Neural cell (in vitro differentiated cells): Measurements from ENCODE around the gene SCAP. TPM values are rescaled to one million over a fixed set of nuclear protein-coding genes. Genes with fewer than 3 reads are reported as not detected.

Source experiments
- H2AFZ ChIP-seq: fragments of 200-600, 300-800 bp; sonication (generic), shearing (Covaris generic); 2 replicates; pipeline ENCODE4 v1.6.0; 2014; ENCODE audit warnings: low read depth, mild to moderate bottlenecking, antibody characterized with exemption, low read length, moderate library complexity
- H3F3A ChIP-seq: fragments of 200-600 bp; shearing (Covaris generic); 2 replicates; pipeline ENCODE4 v1.6.1; 2016; ENCODE audit warnings: mild to moderate bottlenecking, moderate library complexity, mixed read lengths, antibody characterized with exemption, low read length; ENCODE audit not compliant: insufficient read depth, poor library complexity, severe bottlenecking
- H3K27ac ChIP-seq: fragments of 200-600, 300-800 bp; sonication (generic), shearing (Covaris generic); 2 replicates; pipeline ENCODE4 v1.5.1; 2014; ENCODE audit warnings: mild to moderate bottlenecking, low read length, moderate library complexity
- H3K27me3 ChIP-seq: fragments of 300-800, 200-600 bp; sonication (generic), shearing (Covaris generic); 2 replicates; pipeline ENCODE4 v1.6.0; 2014; ENCODE audit warnings: mild to moderate bottlenecking, low read depth, low read length, moderate library complexity; ENCODE audit not compliant: insufficient read depth
- H3K36me3 ChIP-seq: fragments of 300-800, 200-600 bp; sonication (generic), shearing (Covaris generic); 2 replicates; pipeline ENCODE4 v1.5.1; 2014; ENCODE audit warnings: mild to moderate bottlenecking, antibody characterized with exemption, low read length, moderate library complexity; ENCODE audit not compliant: insufficient read depth
- H3K4me2 ChIP-seq: fragments of 300-800, 200-600 bp; sonication (generic), shearing (Covaris generic); 2 replicates; pipeline ENCODE4 v1.6.0; 2014; ENCODE audit warnings: mild to moderate bottlenecking, low read length
- H3K4me3 ChIP-seq: fragments of 300-800, 200-600 bp; sonication (generic), shearing (Covaris generic); 2 replicates; pipeline ENCODE4 v1.5.1; 2014; ENCODE audit warnings: mild to moderate bottlenecking, low read length, moderate library complexity
- H3K79me2 ChIP-seq: fragments of 200-600 bp; shearing (Covaris generic); replicated peaks from 2 replicates; pipeline ENCODE4 v1.6.0; 2014; ENCODE audit warnings: mild to moderate bottlenecking, low read length, moderate library complexity; ENCODE audit not compliant: insufficient read depth
- H3K9ac ChIP-seq: fragments of 300-800, 200-600 bp; sonication (generic), shearing (Covaris generic); 2 replicates; pipeline ENCODE4 v1.6.1; 2016; ENCODE audit warnings: mild to moderate bottlenecking, low read length, mixed read lengths
- H3K9me2 ChIP-seq: fragments of 200-600 bp; shearing (Covaris generic); 2 replicates; pipeline ENCODE4 v1.6.1; 2016; ENCODE audit warnings: mild to moderate bottlenecking, low read length, mixed read lengths; ENCODE audit not compliant: insufficient read depth
- H3K9me3 ChIP-seq: fragments of 200-600, 300-800 bp; sonication (generic), shearing (Covaris generic); 2 replicates; pipeline ENCODE4 v1.6.1; 2016; ENCODE audit warnings: mild to moderate bottlenecking, mixed run types, low read length, moderate library complexity, mixed read lengths
- H4K20me1 ChIP-seq: fragments of 200-600 bp; shearing (Covaris generic); 2 replicates; pipeline ENCODE4 v1.6.1; 2016; ENCODE audit warnings: mild to moderate bottlenecking, mixed run types; ENCODE audit not compliant: insufficient read depth
- EP300 ChIP-seq: fragments of 450-650 bp; conservative IDR thresholded peaks from 2 replicates; pipeline ENCODE4 v1.6.1; 2014; ENCODE audit warnings: antibody characterized with exemption, mild to moderate bottlenecking, moderate library complexity; ENCODE audit not compliant: poor library complexity, severe bottlenecking
- EZH2 ChIP-seq: fragments of 200-600, 300-800 bp; shearing (Covaris generic), sonication (generic); IDR thresholded peaks from 2 replicates; pipeline ENCODE4 v1.6.1; 2014; ENCODE audit warnings: antibody characterized with exemption, low read length, borderline replicate concordance, mild to moderate bottlenecking; ENCODE audit not compliant: insufficient read depth, poor library complexity, severe bottlenecking
- MXI1 ChIP-seq: fragments of 450-650 bp; conservative IDR thresholded peaks from 2 replicates; pipeline ENCODE4 v1.6.1; 2014; ENCODE audit warnings: antibody characterized with exemption, mild to moderate bottlenecking; ENCODE audit not compliant: poor library complexity, severe bottlenecking
- POLR2AphosphoS5 ChIP-seq: IDR thresholded peaks from 2 replicates; pipeline ENCODE4 v1.6.1; 2012
- RAD21 ChIP-seq: fragments of 450-650 bp; conservative IDR thresholded peaks from 2 replicates; pipeline ENCODE4 v1.6.1; 2014; ENCODE audit warnings: antibody characterized with exemption, mild to moderate bottlenecking, moderate library complexity
- SMC3 ChIP-seq: fragments of 450-650 bp; conservative IDR thresholded peaks from 2 replicates; pipeline ENCODE4 v1.6.1; 2014; ENCODE audit warnings: antibody characterized with exemption, mild to moderate bottlenecking, moderate library complexity; ENCODE audit not compliant: poor library complexity
- TAF1 ChIP-seq: IDR thresholded peaks from 2 replicates; pipeline ENCODE4 v1.6.1; 2012; ENCODE audit warnings: low read depth
- polyA plus RNA-seq: library from polyadenylated mRNA; depleted of rRNA; stranded (reverse); fragments of >200 nt; gene quantifications from 2 replicates; pipeline ENCODE4 v1.2.3, GENCODE V29; 2014
- TF ChIP-seq, protein P1 (sequence below): fragments of 450-650 bp; IDR thresholded peaks from 2 replicates; pipeline ENCODE4 v1.5.1; 2014; ENCODE audit warnings: antibody characterized with exemption, mild to moderate bottlenecking, moderate library complexity; ENCODE audit not compliant: poor library complexity, severe bottlenecking
- TF ChIP-seq, protein P2 (sequence below): IDR thresholded peaks from 2 replicates; pipeline ENCODE4 v1.6.1; 2012; ENCODE audit warnings: borderline replicate concordance

The SCAP gene
- polyA plus RNA-seq, 1 donor from 2014 or later = 58.0 TPM

DNA sequence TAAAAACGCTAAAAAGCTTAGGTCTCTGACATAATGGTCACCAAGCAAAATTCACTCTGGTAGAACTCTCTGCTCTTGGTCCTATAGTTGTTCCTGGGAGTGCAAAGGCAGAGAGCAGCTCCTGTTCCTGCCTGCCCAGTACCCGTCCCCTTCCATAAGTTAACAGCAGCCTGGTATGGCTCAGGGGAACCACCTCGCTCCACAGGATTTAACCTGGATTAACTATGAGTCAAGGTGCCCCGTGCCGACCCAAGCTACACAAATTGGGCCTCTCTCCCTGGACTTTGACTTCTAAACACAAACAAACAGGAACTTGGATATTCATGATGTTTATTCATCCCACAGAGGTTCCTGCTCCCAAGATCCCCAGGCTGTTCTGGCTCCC is 32.1 kb downstream of the SCAP start:
- H3K9me2 ChIP-seq = no peaks in the 10 kb centered on the region
- TF ChIP-seq SMC3 (no peak), MXI1 (no peak)
- H3K4me2 ChIP-seq = no peak overlapping the region
- H3K9ac ChIP-seq = no peak overlapping the region
- no peaks in the 10 kb centered on the region for H3K27me3 ChIP-seq
- no peak overlapping the region for H3K4me3 ChIP-seq
- no peaks in the 10 kb centered on the region for H4K20me1 ChIP-seq
- no peak overlapping the region for H2AFZ ChIP-seq
- no peak overlapping the region for H3K27ac ChIP-seq
- no peaks in the 10 kb centered on the region for H3K9me3 ChIP-seq
- no peaks in the 10 kb centered on the region for H3K36me3 ChIP-seq
- no peaks in the 10 kb centered on the region for H3F3A ChIP-seq
- no peaks in the 10 kb centered on the region for H3K79me2 ChIP-seq

DNA sequence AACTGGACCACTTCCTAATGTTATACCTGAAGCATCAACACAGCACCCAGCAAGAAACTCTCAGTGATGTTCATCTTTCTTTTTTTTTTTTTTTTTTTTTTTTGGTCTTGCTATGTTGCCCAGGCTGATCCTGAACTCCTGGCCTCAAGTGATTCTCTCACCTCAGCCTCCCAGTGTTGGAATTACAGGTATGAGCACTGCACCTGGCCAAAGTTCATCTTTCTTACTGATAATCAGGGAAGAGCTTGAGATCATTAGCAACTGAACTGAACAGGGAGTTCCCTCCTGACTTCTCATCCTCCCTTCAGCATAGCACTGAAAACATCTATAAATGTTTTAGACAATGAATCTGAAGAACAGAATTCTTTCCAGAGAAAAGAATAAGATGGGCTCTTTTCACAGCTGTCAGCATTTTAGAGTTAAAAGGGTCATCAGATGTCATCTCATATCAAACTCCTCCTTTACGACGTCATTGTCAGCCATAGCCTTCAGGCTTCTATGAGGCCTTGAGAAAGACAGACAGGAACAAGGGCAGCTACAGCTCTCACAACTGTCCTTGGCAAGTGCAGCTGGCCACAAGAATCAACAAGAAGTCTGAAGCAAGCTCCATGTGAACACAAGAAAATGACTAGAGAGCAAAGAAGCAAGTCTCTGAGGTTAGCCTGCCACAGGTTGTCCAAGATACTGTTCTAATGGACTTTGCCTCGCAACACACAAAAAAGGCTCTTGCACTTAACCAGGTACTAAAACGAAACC is 33.8 kb downstream of the SCAP start:
- H3K27ac ChIP-seq = no peak overlapping the region
- no peaks in the 10 kb centered on the region for H3K27me3 ChIP-seq
- H3K9me2 ChIP-seq = no peaks in the 10 kb centered on the region
- no peak overlapping the region for H3K4me2 ChIP-seq
- H3K9ac ChIP-seq = no peak overlapping the region
- no peak overlapping the region for H3K4me3 ChIP-seq
- TF ChIP-seq SMC3 (no peak), RAD21 (no peak), EZH2 (no peak), TAF1 (no peak), MXI1 (no peak), EP300 (no peak), POLR2AphosphoS5 (no peak)
- TF ChIP-seq, protein P1, sequence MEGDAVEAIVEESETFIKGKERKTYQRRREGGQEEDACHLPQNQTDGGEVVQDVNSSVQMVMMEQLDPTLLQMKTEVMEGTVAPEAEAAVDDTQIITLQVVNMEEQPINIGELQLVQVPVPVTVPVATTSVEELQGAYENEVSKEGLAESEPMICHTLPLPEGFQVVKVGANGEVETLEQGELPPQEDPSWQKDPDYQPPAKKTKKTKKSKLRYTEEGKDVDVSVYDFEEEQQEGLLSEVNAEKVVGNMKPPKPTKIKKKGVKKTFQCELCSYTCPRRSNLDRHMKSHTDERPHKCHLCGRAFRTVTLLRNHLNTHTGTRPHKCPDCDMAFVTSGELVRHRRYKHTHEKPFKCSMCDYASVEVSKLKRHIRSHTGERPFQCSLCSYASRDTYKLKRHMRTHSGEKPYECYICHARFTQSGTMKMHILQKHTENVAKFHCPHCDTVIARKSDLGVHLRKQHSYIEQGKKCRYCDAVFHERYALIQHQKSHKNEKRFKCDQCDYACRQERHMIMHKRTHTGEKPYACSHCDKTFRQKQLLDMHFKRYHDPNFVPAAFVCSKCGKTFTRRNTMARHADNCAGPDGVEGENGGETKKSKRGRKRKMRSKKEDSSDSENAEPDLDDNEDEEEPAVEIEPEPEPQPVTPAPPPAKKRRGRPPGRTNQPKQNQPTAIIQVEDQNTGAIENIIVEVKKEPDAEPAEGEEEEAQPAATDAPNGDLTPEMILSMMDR = no peak
- TF ChIP-seq, protein P2, sequence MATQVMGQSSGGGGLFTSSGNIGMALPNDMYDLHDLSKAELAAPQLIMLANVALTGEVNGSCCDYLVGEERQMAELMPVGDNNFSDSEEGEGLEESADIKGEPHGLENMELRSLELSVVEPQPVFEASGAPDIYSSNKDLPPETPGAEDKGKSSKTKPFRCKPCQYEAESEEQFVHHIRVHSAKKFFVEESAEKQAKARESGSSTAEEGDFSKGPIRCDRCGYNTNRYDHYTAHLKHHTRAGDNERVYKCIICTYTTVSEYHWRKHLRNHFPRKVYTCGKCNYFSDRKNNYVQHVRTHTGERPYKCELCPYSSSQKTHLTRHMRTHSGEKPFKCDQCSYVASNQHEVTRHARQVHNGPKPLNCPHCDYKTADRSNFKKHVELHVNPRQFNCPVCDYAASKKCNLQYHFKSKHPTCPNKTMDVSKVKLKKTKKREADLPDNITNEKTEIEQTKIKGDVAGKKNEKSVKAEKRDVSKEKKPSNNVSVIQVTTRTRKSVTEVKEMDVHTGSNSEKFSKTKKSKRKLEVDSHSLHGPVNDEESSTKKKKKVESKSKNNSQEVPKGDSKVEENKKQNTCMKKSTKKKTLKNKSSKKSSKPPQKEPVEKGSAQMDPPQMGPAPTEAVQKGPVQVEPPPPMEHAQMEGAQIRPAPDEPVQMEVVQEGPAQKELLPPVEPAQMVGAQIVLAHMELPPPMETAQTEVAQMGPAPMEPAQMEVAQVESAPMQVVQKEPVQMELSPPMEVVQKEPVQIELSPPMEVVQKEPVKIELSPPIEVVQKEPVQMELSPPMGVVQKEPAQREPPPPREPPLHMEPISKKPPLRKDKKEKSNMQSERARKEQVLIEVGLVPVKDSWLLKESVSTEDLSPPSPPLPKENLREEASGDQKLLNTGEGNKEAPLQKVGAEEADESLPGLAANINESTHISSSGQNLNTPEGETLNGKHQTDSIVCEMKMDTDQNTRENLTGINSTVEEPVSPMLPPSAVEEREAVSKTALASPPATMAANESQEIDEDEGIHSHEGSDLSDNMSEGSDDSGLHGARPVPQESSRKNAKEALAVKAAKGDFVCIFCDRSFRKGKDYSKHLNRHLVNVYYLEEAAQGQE = no peak
- no peaks in the 10 kb centered on the region for H3K9me3 ChIP-seq
- H4K20me1 ChIP-seq = no peaks in the 10 kb centered on the region
- H3K36me3 ChIP-seq = no peaks in the 10 kb centered on the region
- H3K79me2 ChIP-seq = no peaks in the 10 kb centered on the region
- H2AFZ ChIP-seq = no peak overlapping the region
- H3F3A ChIP-seq = no peaks in the 10 kb centered on the region
